Measurements from ENCODE around the gene TBCB.

The TBCB gene

DNA sequence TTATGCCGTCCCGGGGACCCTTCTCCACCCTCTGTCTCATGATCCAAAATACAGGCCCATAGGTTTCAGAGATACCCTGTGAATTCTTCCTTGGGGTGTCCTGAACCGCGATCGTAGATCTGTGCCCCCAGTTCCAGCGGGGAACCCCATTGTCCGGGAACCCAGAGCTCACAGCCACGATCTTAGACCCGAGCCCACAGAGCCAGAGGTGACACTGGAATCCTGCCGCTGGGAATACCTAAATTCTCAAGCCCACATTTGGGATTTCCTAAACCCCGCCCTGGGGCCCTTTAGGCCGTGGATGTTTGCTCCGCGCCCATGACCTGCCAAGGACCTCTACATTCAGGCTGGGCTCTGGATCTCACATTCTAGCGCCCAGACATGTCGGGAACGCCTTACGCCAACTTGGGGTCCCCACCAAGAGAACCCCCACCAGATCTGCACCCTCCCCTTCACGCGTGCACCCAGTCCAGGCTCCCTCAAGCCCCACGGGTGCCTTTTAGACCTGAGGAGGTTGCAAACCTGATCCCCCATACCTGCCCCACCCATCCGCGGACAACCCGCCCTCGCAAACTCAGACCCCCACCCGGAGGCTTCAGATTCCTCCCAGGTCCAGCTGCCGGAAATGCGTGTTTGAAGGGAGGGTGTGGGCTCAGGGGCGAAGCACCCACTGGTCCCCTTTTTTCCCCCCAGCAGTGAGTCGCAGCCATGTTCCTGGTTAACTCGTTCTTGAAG lies 25.2 kb downstream of the TBCB start (continued):
- TF ChIP-seq ZNF37A (tag by site-specific recombination; IDR thresholded peaks at IDR 0.05) (no peak), KLF9 (tag by site-specific recombination; IDR thresholded peaks at IDR 0.05; ENCODE audit: low read depth) (peak; percentile 5), ZNF274 (IDR thresholded peaks at IDR 0.05; ENCODE audit: low read length) (no peak), ZNF274 (tag by site-specific recombination; IDR thresholded peaks at IDR 0.05; ENCODE audit: borderline replicate concordance) (no peak), GLIS2 (tag by site-specific recombination; IDR thresholded peaks at IDR 0.05) (peak; percentile 97), ZNF571 (tag by site-specific recombination; IDR thresholded peaks at IDR 0.05) (no peak), ZBTB48 (tag by site-specific recombination; IDR thresholded peaks at IDR 0.05) (peak; percentile 29), ZNF510 (tag by site-specific recombination; IDR thresholded peaks at IDR 0.05; ENCODE audit: insufficient replicate concordance) (no peak), ZNF155 (tag by site-specific recombination; IDR thresholded peaks at IDR 0.05) (no peak), ZNF558 (tag by site-specific recombination; IDR thresholded peaks at IDR 0.05) (no peak), MZF1 (tag by site-specific recombination; IDR thresholded peaks at IDR 0.05; ENCODE audit: borderline replicate concordance) (no peak), ZNF132 (tag by site-specific recombination; IDR thresholded peaks at IDR 0.05; ENCODE audit: borderline replicate concordance) (no peak), ZNF701 (tag by site-specific recombination; IDR thresholded peaks at IDR 0.05) (no peak), ZNF416 (tag by site-specific recombination; IDR thresholded peaks at IDR 0.05) (no peak; the same call in 1 of the 2 replicates), ZNF423 (tag by site-specific recombination; IDR thresholded peaks at IDR 0.05) (peak; percentile 53; the same call in 1 of the 2 replicates), ZNF747 (tag by site-specific recombination; IDR thresholded peaks at IDR 0.05) (no peak), ZNF670 (tag by site-specific recombination; IDR thresholded peaks at IDR 0.05; ENCODE audit: low read depth) (no peak), ZNF777 (tag by site-specific recombination; IDR thresholded peaks at IDR 0.05; ENCODE audit: borderline replicate concordance) (no peak), YY2 (tag by site-specific recombination; IDR thresholded peaks at IDR 0.05) (peak; percentile 21; the same call in 1 of the 2 replicates), ZNF561 (tag by site-specific recombination; IDR thresholded peaks at IDR 0.05; ENCODE audit: borderline replicate concordance) (no peak)
- TF ChIP-seq, protein P1, sequence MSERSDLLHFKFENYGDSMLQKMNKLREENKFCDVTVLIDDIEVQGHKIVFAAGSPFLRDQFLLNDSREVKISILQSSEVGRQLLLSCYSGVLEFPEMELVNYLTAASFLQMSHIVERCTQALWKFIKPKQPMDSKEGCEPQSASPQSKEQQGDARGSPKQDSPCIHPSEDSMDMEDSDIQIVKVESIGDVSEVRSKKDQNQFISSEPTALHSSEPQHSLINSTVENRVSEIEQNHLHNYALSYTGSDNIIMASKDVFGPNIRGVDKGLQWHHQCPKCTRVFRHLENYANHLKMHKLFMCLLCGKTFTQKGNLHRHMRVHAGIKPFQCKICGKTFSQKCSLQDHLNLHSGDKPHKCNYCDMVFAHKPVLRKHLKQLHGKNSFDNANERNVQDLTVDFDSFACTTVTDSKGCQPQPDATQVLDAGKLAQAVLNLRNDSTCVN (tag by site-specific recombination; optimal IDR thresholded peaks at IDR 0.05) = no peak
- TF ChIP-seq, protein P2, sequence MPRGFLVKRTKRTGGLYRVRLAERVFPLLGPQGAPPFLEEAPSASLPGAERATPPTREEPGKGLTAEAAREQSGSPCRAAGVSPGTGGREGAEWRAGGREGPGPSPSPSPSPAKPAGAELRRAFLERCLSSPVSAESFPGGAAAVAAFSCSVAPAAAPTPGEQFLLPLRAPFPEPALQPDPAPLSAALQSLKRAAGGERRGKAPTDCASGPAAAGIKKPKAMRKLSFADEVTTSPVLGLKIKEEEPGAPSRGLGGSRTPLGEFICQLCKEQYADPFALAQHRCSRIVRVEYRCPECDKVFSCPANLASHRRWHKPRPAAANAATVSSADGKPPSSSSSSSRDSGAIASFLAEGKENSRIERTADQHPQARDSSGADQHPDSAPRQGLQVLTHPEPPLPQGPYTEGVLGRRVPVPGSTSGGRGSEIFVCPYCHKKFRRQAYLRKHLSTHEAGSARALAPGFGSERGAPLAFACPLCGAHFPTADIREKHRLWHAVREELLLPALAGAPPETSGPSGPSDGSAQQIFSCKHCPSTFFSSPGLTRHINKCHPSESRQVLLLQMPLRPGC (tag by site-specific recombination; IDR thresholded peaks at IDR 0.05) = no peak
- TF ChIP-seq, protein P3, sequence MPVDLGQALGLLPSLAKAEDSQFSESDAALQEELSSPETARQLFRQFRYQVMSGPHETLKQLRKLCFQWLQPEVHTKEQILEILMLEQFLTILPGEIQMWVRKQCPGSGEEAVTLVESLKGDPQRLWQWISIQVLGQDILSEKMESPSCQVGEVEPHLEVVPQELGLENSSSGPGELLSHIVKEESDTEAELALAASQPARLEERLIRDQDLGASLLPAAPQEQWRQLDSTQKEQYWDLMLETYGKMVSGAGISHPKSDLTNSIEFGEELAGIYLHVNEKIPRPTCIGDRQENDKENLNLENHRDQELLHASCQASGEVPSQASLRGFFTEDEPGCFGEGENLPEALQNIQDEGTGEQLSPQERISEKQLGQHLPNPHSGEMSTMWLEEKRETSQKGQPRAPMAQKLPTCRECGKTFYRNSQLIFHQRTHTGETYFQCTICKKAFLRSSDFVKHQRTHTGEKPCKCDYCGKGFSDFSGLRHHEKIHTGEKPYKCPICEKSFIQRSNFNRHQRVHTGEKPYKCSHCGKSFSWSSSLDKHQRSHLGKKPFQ (tag by site-specific recombination; IDR thresholded peaks at IDR 0.05) = no peak
- TF ChIP-seq, protein P4, sequence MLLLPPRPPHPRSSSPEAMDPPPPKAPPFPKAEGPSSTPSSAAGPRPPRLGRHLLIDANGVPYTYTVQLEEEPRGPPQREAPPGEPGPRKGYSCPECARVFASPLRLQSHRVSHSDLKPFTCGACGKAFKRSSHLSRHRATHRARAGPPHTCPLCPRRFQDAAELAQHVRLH (tag by site-specific recombination; IDR thresholded peaks at IDR 0.05) = no peak
- TF ChIP-seq, protein P5, sequence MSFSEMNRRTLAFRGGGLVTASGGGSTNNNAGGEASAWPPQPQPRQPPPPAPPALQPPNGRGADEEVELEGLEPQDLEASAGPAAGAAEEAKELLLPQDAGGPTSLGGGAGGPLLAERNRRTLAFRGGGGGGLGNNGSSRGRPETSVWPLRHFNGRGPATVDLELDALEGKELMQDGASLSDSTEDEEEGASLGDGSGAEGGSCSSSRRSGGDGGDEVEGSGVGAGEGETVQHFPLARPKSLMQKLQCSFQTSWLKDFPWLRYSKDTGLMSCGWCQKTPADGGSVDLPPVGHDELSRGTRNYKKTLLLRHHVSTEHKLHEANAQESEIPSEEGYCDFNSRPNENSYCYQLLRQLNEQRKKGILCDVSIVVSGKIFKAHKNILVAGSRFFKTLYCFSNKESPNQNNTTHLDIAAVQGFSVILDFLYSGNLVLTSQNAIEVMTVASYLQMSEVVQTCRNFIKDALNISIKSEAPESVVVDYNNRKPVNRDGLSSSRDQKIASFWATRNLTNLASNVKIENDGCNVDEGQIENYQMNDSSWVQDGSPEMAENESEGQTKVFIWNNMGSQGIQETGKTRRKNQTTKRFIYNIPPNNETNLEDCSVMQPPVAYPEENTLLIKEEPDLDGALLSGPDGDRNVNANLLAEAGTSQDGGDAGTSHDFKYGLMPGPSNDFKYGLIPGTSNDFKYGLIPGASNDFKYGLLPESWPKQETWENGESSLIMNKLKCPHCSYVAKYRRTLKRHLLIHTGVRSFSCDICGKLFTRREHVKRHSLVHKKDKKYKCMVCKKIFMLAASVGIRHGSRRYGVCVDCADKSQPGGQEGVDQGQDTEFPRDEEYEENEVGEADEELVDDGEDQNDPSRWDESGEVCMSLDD (tag by site-specific recombination; IDR thresholded peaks at IDR 0.05) = peak; percentile 83
- TF ChIP-seq, protein P6, sequence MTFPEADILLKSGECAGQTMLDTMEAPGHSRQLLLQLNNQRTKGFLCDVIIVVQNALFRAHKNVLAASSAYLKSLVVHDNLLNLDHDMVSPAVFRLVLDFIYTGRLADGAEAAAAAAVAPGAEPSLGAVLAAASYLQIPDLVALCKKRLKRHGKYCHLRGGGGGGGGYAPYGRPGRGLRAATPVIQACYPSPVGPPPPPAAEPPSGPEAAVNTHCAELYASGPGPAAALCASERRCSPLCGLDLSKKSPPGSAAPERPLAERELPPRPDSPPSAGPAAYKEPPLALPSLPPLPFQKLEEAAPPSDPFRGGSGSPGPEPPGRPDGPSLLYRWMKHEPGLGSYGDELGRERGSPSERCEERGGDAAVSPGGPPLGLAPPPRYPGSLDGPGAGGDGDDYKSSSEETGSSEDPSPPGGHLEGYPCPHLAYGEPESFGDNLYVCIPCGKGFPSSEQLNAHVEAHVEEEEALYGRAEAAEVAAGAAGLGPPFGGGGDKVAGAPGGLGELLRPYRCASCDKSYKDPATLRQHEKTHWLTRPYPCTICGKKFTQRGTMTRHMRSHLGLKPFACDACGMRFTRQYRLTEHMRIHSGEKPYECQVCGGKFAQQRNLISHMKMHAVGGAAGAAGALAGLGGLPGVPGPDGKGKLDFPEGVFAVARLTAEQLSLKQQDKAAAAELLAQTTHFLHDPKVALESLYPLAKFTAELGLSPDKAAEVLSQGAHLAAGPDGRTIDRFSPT (tag by site-specific recombination; IDR thresholded peaks at IDR 0.05) = peak; percentile 44; the same call in 1 of the 2 replicates
- TF ChIP-seq, protein P7, sequence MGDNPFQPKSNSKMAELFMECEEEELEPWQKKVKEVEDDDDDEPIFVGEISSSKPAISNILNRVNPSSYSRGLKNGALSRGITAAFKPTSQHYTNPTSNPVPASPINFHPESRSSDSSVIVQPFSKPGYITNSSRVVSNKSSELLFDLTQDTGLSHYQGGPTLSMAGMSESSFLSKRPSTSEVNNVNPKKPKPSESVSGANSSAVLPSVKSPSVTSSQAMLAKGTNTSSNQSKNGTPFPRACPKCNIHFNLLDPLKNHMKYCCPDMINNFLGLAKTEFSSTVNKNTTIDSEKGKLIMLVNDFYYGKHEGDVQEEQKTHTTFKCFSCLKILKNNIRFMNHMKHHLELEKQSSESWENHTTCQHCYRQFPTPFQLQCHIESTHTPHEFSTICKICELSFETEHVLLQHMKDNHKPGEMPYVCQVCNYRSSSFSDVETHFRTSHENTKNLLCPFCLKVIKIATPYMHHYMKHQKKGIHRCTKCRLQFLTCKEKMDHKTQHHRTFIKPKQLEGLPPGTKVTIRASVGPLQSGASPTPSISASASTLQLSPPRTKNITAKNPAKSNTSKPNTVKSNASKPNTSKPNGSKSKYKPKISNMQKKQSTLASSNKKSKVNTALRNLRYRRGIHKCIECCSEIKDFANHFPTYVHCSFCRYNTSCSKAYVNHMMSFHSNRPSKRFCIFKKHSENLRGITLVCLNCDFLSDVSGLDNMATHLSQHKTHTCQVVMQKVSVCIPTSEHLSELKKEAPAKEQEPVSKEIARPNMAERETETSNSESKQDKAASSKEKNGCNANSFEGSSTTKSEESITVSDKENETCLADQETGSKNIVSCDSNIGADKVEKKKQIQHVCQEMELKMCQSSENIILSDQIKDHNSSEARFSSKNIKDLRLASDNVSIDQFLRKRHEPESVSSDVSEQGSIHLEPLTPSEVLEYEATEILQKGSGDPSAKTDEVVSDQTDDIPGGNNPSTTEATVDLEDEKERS (tag by site-specific recombination; IDR thresholded peaks at IDR 0.05) = no peak

All from HEK293 (cell line).